GM21515 (cell line): ENCODE data around the gene LTBP1.
"Not testable (repeated sequence)": the region's sequence is repeated elsewhere in the genome, so short reads cannot be mapped to it uniquely, and the experiment has no call there.

Source experiments
- ATAC-seq: cut with Tn5 transposase; IDR thresholded peaks from one replicate; pipeline ENCODE4 v1.9.1; 2021; ENCODE audit not compliant: unreplicated experiment

The LTBP1 gene

DNA sequence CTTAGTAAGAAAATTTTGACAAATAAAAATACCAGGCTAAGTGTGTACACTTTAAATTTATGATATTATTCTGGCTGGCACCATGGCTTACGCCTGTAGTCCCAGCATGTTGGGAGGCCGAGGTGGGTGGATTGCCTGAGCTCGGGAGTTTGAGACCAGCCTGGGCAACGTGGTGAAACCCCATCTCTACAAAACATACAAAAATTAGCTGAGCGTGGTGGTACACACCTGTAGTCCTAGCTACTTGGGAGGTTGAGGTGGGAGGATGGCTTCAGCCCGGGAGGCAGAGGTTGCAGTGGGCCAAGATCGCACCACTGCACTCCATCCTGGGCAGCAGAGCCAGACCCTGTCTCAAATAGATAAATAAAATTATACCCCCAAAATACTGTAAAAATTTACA, 421.8 kb downstream of the LTBP1 start:
- not testable (repeated sequence) for ATAC-seq

DNA sequence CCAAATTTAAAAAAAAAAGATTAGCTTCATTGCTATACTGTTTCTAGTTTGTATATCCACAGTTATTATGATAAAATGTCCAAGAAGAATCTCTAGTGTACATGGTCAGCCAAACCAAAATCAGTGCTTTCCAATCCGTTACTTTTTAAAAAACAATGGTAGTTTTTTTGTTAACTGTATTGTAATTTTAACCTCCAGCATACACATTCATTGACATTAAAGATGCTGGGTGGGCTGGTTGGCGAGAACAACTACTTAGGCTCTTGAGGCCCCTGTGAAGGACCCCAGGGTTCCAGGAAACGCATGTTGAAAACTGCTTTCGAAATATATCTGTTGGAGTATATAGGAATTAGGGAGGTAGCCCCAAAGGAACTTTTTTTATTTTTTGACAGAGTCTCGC, 422.4 kb downstream of the LTBP1 start:
- ATAC-seq = no peak

DNA sequence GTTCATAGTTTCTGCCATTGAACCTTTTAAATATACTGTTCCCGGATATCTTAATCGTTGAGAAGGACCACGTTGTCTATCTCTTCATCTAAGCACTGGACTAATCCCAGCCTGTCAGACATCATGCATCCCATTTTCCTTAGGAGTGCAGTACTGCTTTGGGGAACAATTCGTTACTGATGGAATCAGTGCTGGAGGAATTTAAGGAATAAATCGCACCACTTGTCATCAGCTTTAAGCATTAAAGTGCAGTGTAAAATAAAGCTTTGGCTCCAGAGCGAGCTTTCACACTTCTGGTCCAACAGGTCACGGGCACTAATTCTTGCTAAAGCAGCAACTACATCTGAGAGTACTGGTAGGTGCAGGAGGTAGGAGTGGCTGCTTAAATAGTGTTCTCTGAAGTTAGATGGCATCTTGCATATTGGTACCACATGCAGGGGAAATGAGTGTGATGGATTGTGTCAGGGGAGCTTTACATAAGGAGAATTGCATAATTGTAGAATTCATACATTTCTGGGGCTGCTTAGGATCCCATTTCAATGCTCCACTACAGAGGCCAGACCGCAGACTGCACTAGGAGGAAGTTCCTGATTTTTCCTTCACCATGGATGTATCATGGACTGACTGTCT, 424.0 kb downstream of the LTBP1 start:
- no peak for ATAC-seq

DNA sequence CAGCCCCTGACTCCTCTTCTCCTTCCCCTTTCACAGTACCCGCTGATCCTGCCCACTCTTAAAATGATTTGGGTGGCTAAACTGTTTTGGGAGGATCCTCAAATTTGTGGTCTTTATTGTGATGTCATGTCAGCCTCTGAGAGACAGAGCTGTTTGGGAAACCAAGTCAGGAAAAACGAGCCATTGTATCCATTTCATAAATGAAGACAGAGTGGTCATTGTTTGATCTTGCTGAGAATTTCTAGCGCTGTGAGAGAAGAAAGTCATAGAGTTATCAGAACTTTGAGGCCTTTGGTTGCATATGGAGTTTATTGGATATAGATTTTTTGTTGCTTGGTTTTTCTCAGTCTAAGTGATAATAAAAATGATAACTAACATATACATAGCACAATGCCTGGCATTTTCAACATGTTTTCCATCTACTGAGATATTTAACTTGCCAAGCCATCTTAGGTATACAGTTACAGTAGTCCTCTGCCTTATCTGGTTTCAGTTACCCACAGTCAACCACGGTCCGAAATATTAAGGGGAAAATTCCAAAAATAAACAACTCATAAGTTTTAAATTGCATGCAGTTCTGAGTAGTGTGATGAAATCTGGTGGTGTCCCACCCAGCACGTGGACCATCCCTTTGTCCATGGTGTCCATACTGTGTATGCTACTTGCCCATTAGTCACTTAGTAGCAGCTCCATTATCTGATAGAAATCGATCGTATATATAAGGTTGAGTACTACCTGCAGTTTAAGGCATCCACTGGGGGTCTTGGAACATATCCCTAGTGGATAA, 424.7 kb downstream of the LTBP1 start:
- ATAC-seq = no peak

DNA sequence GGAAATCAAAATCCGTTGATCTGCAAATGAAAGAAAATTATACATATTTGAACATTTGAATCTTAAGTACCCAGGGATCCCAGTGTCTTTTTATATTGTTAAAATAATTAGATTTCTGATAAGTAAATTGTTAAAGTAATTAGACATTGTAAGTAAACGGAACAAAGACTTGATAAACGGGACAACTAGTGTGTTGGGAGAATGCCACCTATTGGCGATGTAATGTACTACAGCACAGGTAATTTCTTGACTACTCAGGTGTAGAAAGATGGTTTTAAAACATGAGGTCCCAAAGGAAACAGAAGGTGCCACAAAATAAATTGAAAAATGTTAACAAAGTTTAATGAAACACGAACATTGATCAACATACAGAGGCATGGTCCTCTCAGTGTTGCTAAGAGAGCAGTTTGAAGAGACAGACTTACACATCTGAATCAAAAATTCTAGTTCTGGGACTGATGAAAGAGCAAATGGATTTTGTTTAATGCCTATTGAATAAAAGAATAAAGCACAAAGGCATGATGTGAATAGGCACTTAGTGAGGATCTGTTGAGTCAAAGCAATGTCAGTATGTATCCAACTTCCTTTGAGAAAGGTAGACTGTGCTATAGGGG, 426.3 kb downstream of the LTBP1 start:
- no peak for ATAC-seq

DNA sequence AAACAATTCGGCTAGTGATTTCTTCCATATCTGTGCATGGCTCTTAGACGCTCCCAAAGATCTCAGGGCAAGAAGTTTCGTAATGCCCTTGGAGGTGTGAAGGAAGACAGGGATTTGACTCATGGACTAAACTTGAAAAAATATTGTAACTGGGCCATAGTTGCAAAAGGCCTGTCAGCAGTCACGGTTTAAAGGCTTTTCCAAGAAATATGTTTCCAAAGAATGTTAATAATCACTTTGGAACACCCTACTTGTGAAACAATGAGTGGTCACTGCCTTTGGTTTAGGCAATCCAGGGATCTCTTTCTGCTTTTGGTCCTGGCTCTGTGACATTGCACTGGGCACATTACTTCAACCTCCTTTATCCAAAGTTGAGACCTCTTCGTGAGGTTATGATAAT, 427.2 kb downstream of the LTBP1 start:
- no peak for ATAC-seq

DNA sequence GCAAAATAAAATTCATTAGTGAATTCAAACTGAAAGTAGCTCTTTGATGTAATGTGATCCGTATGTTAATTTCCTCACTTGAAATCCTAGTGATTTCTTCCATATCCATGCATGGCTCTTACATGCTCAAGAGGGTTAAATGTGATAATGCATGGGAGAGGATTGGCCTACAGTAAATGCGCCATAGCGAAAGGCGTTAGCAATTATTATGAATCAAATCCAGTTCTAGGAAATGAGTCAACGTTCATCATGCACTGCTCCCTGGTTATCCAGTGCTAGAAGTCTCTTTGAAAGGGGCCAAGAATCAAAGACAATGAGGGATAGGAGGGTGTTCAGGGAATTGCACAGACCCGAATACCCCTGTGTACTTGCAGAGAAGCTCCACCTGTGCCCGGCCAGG, 428.3 kb downstream of the LTBP1 start:
- ATAC-seq = no peak

DNA sequence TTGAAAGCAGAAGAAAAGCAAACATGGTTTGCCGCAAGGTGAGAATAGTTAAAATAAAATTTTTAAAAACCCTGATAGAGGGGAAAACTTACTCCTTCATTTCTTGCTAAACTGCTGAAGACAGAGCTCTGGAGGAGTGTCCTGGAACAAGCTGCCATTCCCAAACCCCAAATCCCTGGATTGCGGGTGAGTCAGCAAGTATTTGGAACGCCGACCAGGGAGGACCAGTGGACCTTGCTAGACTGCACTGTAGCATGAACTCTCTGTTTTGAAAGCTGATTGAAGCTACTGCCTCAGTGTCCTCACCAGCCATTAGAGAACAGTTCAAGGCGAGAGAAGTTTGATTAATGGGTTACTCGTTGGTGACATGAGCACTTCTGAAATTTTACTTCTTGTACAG, 430.3 kb downstream of the LTBP1 start:
- no peak for ATAC-seq

DNA sequence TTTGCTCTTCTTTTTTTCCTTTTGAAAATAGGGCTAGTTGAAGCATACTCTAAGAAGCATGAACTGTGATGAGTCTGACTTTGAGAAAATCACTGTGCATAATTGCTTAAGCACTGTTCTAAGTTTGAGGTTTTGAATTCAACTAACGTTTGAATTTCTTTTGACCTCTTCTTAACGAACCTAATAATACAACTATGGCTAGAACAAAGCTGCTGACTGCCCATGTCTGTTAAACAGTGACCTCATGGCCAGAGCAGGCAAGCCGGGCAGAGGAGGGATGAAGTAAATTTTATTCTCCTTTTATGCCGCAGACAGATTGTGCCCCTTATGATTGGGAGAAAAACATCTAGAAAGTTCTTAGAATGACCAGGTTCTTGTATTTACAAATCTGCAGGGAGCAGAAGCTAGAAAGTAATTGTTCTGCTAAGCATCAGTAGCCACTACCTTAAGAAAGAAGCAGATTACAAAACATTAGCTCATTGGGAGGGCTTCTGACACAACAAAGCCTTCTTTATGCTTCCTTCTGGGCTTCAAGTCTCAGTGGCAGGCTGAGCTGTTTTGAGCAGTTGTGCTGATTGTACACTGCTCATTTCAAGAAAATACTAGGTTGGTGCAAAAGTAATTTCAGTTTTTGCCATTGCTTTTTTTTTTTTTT, 431.9 kb downstream of the LTBP1 start:
- no peak for ATAC-seq

DNA sequence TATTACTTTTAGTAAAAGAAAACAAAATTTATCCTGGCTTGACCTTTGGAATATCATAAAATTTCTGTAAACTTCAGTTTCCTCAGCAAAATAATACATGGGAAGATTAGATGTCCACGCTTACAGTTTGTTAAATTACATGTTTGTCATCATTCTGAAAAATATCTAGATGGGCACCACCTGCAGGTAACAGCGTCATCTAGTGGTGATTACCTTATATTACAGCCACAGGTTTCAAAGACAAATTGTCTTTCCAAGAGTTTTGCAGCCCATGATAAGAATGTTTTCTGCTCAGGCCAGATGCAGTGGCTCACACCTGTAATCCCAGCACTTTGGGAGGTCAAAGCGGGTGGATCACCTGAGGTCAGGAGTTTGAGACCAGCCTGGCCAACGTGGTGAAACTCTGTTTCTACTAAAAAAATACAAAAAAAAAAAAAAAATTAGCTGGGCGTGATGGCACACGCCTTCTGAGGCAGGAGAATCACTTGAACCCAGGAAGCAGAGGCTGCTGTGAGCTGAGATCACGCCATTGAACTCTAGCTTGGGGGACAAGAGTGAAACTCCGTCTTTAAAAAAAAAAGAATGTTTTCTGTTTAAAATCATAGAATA, 433.4 kb downstream of the LTBP1 start:
- no peak for ATAC-seq

DNA sequence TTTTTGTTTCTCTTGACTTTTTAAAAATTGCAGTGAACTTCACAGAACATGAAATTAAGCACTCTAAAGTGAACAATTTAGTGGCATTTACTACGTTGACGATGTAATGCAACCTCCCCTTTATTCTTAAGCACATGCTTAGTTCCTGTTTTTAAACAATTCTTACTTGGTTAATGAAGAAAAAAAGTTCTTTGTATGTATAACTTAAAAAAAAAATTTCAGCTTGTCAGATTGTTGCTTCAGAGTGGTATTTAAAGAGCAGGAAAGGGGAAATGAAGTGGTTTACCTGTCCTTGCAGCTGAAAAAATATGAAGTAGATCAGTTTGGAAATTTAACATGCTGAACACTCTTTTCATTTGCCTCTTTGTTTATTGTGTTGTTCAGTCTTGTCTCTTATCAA, 434.0 kb downstream of the LTBP1 start:
- no peak for ATAC-seq

DNA sequence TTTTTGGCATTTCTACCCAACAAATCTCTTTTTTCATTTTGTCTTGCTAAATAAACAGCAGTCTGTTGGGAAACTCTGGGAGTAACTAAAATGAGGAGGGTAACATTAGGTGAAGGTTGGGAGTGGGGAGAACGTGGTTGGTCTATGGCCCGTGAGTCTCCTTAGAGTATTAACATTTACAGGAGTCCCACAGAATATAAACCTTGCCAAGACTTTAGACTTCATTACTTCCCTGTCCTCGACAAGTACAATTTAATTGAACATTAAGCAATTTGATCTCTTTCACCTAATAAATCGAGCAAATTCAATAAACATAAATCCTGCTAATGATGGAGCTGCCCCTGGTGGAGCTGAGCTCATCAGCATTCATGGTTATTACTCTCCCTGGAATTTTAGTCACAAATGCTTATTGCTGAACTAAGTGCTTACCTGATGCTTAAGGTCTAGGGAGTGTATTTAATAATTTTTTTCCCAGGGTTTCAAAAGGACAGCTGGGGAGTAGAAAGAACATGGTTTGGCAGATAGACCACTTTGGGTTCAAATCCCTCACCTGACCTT, 434.6 kb downstream of the LTBP1 start:
- no peak for ATAC-seq

DNA sequence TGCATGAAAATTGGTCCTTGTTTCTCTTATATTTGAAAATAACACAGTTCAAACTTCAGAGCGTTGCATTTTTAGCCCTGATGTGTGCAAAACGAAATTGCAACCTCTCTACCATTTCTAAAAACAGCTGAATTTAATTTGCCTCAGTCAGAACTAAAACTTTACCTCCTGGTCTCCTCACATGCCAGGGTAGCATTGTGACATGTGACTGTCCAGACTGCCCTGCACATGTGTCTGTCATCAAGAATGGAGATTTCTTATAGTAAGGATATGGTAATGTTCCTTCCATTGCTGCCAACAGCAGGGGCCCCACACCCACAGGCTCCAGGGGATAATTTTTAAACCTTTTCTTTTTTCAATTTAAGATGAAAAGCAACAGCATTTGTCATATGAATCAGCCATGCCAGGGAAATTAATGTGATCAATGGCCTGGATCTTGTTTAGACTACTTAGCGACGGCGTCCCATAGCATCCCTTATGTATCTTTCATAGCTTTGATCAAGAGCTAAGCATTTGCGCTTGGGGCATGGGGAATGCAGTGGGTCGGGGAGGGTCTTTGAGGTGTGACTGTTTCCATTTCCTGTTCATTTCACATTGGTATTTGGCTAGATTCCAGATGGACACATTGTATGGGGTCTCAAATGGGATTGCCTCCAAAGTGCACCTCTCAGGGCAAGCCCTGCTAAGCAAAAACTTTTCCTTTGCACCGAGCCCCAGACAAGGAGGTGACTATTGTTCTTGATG, 437.3 kb downstream of the LTBP1 start:
- no peak for ATAC-seq

DNA sequence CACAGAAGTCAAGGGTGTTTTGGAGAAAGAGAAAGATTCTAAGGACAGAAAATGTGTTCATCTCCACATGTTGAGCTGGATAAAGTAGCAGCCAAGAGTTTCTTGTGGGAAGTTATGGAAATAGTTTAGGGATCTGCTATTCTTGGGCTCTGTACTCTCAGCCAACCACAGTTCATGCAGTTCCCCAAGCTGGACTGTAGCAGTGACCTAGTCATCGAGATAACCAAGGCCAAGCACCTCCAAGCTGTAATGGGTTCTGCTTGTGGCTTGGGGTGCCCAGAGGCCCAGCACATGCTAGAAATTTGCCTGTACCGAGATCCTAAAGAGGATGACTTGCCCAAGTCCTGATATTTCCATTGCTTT, 437.8 kb downstream of the LTBP1 start:
- no peak for ATAC-seq

DNA sequence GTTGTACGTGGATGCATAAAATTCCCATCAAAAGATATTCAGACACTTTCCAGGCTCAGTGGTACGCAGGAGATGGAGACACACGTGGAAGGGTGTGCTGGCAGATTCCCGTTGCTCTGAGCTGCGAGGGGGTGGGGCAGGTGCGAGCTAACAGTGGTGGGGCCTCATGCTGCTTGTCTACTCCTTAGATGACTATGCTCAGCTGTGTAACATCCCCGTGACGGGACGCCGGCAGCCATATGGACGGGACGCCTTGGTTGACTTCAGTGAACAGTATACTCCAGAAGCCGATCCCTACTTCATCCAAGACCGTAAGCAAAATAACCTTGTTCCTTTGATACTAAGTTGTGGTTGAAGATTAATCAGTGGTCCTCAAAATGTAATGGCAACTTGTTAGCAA, 442.2 kb downstream of the LTBP1 start:
- no peak for ATAC-seq

DNA sequence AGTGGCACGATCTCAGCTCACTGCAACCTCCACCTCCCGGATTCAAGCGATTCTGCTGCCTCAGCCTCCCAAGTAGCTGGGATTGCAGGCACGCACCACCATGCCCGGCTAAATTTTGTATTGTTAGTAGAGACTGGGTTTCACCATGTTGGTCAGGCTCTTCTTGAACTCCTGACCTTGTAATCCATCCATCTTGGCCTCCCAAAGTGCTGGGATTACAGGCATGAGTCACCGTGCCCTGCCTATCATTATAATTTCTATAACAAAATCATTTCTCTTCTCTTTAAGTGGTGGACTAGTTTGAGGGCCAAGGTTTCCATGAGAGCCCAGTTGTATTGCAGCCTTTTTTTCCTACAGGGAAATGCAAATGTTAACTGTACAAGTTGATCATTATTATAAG, 442.9 kb downstream of the LTBP1 start:
- ATAC-seq = not testable (repeated sequence)

DNA sequence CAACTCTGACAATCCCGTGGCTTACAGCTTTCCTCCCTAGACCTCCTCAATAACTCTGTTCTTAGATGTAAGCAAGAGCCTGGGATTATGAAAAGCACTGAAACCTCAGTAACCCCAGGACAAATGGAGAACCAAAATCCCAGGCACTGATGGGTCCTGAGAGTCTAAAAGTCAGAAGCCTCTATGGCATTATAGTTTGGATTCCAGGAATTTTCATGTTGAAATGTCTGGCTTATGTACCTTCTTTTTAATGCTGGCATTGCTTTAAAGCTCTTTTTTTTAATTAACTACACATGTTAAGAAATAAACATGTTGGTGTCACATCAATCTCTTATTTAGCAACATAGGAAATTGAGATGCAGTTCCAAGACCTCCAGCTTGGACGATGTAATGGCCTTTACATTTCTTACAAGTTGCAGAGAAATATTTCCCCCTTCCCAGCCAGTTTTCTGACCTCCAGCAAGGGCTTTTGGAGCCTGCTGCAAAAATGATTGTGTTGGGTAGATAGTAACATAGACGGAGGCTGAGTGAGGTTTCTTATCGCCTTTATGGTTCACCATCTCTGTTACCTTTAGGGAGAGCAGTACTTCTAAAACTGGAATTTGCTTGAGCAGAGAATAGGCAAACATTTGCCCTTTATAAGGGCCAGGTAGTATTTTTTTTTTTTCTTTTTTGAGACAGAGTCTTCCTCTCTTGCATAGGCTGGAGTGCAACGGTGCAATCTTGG, 444.9 kb downstream of the LTBP1 start:
- ATAC-seq = no peak

DNA sequence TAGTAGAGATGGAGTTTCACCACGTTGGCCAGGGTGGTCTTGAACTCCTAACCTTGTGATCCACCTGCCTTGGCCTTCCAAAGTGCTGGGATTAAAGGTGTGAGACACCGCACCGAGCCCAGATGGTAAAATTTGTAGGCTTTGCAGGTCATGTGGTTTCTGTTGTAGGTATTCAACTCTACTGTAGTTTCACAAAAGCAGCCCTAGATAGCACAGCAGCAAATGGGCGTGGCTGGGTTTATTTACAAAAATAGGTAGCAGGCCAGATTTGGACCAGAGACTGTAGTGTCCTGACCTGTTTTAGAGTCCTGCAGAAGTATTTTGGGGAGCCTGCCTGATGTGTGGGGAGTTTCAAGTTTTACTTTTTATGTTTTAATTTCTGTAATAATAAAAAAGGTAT, 445.6 kb downstream of the LTBP1 start:
- no peak for ATAC-seq

DNA sequence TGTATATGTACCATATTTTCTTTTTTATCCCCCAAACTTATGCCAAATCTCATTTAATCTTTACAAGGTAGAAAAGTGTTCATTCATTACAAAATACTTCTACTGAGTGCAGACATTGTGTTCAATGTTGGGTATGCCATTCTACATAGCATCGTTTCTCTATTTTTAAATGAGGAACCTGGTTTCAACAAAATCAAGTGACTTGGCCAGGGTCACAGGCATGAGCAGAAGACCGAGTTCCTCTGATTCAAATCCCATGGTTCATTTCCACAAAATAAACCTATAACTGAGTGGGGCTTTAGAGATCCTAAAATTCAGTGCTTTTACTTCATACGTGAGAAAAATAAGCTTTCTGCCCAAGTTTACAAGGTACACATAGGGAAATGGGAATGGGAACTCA, 448.3 kb downstream of the LTBP1 start:
- no peak for ATAC-seq
